SK-N-SH (cell line): Measurements from ENCODE around the gene FGGY. TPM values are rescaled to one million over a fixed set of nuclear protein-coding genes. Genes with fewer than 3 reads are reported as not detected.

Source experiments
- CTCF ChIA-PET: fragments of 300-600, 350-600 bp; formaldehyde crosslinking; extraction: SDS; loops from one replicate; lab custom pipeline; 2021; lab: Yijun Ruan, JAX
- POLR2A ChIA-PET: fragments of 350-600 bp; sonication (Branson Sonifier 250); formaldehyde crosslinking; extraction: SDS; loops from one replicate; lab custom pipeline; 2020; ENCODE audit warnings: antibody characterized with exemption, inconsistent platforms; lab: Yijun Ruan, JAX
- DNase-seq: peaks from one replicate; pipeline ENCODE4 v3.0.0; 2012
- H2AFZ ChIP-seq: fragments of 200-600 bp; sonication (generic); 2 replicates; pipeline ENCODE4 v1.8.1; 2016; ENCODE audit warnings: antibody characterized with exemption, mild to moderate bottlenecking, low read depth
- H3F3A ChIP-seq: fragments of 200-600 bp; sonication (generic); replicated peaks from 2 replicates; pipeline ENCODE3; 2016; ENCODE audit warnings: antibody characterized with exemption, mild to moderate bottlenecking; ENCODE audit not compliant: insufficient read depth
- H3K27ac ChIP-seq, 2 experiments: fragments of 200-500 bp in 1 of 2; fragments of 200-600 bp in 1 of 2; sonication (Bioruptor generic) in 1 of 2; sonication (generic), shearing (Covaris generic) in 1 of 2; 2 replicates each; pipeline versions ENCODE4 v1.5.1 to v1.6.1; 2014 to 2016; ENCODE audit warnings: low read depth in 2 of 2, inconsistent platforms in 1 of 2, low read length in 1 of 2, mild to moderate bottlenecking in 1 of 2, mixed read lengths in 1 of 2
- H3K27me3 ChIP-seq: fragments of 200-600 bp; sonication (generic), shearing (Covaris generic); 2 replicates; pipeline ENCODE4 v1.6.1; 2016; ENCODE audit warnings: mixed run types; ENCODE audit not compliant: insufficient read depth
- H3K36me3 ChIP-seq, 2 experiments: fragments of 200-500 bp in 1 of 2; fragments of 200-600 bp in 1 of 2; sonication (Bioruptor generic) in 1 of 2; sonication (generic) in 1 of 2; replicated peaks in 1 of 2; 2 replicates each; pipeline versions ENCODE3 to v1.5.1; 2014 to 2016; ENCODE audit warnings: low read length in 1 of 2, mild to moderate bottlenecking in 1 of 2; ENCODE audit not compliant: insufficient read depth in 2 of 2, control insufficient read depth in 1 of 2
- H3K4me1 ChIP-seq, 2 experiments: fragments of 200-500 bp in 1 of 2; fragments of 200-600 bp in 1 of 2; sonication (Bioruptor generic) in 1 of 2; sonication (generic), shearing (Covaris generic) in 1 of 2; 2 replicates each; pipeline versions ENCODE4 v1.5.1 to v1.6.1; 2014 to 2016; ENCODE audit warnings: low read depth in 1 of 2, low read length in 1 of 2, mixed run types in 1 of 2; ENCODE audit not compliant: insufficient read depth in 2 of 2, control insufficient read depth in 1 of 2
- H3K4me2 ChIP-seq: fragments of 200-600 bp; sonication (generic), shearing (Covaris generic); 2 replicates; pipeline ENCODE4 v1.6.1; 2017; ENCODE audit warnings: mixed run types
- H3K4me3 ChIP-seq, 2 experiments: fragments of 200-500 bp in 1 of 2; fragments of 200-600 bp in 1 of 2; sonication (Bioruptor generic) in 1 of 2; sonication (generic), shearing (Covaris generic) in 1 of 2; 2 replicates each; pipeline versions ENCODE4 v1.5.1 to v1.8.1; 2014 to 2016; ENCODE audit warnings: low read depth in 2 of 2, inconsistent platforms in 1 of 2, low read length in 1 of 2, mild to moderate bottlenecking in 1 of 2, mixed read lengths in 1 of 2, moderate library complexity in 1 of 2
- H3K79me2 ChIP-seq: fragments of 200-600 bp; sonication (generic); 2 replicates; pipeline ENCODE4 v1.8.1; 2017; ENCODE audit warnings: mild to moderate bottlenecking; ENCODE audit not compliant: insufficient read depth
- H3K9ac ChIP-seq: fragments of 200-600 bp; sonication (generic); 2 replicates; pipeline ENCODE4 v1.6.1; 2017; ENCODE audit warnings: mixed run types
- H3K9me2 ChIP-seq: fragments of 200-600 bp; sonication (generic); 2 replicates; pipeline ENCODE4 v1.6.1; 2017; ENCODE audit warnings: mixed run types
- H3K9me3 ChIP-seq: fragments of 200-600 bp; sonication (generic); 2 replicates; pipeline ENCODE4 v1.6.1; 2017; ENCODE audit warnings: mixed run types, mild to moderate bottlenecking, moderate library complexity
- H4K20me1 ChIP-seq: fragments of 200-600 bp; sonication (generic); 2 replicates; pipeline ENCODE4 v1.6.1; 2017; ENCODE audit warnings: mild to moderate bottlenecking, mixed run types; ENCODE audit not compliant: insufficient read depth
- FOSL2 ChIP-seq: IDR thresholded peaks from 2 replicates; pipeline ENCODE4 v1.4.0; 2012; ENCODE audit warnings: low read depth, mild to moderate bottlenecking, moderate library complexity, borderline replicate concordance
- FOXM1 ChIP-seq: IDR thresholded peaks from 2 replicates; pipeline ENCODE4 v1.4.0; 2012; ENCODE audit warnings: low read depth, mild to moderate bottlenecking
- JUND ChIP-seq: IDR thresholded peaks from 2 replicates; pipeline ENCODE4 v1.4.0; 2012
- NFIC ChIP-seq: IDR thresholded peaks from 2 replicates; pipeline ENCODE4 v1.4.0; 2012; ENCODE audit warnings: borderline replicate concordance
- RAD21 ChIP-seq: IDR thresholded peaks from 2 replicates; pipeline ENCODE4 v1.6.1; 2012; ENCODE audit warnings: mild to moderate bottlenecking, low read length
- REST ChIP-seq: IDR thresholded peaks from 2 replicates; pipeline ENCODE4 v1.6.1; 2012; ENCODE audit warnings: mild to moderate bottlenecking, low read depth, low read length, moderate library complexity
- RXRA ChIP-seq: IDR thresholded peaks from 2 replicates; pipeline ENCODE4 v1.4.0; 2012; ENCODE audit warnings: low read depth, mild to moderate bottlenecking, borderline replicate concordance
- TAF1 ChIP-seq: IDR thresholded peaks from 2 replicates; pipeline ENCODE4 v1.6.1; 2012; ENCODE audit warnings: low read depth, mild to moderate bottlenecking, low read length, moderate library complexity, borderline replicate concordance
- TEAD4 ChIP-seq: IDR thresholded peaks from 2 replicates; pipeline ENCODE4 v1.4.0; 2012; ENCODE audit warnings: mild to moderate bottlenecking, borderline replicate concordance; ENCODE audit not compliant: insufficient read depth
- WGBS: methylation state at CpG from one replicate; pipeline ENCODE4 v1.1.6; 2017; ENCODE audit warnings: low lambda C conversion rate; 5-methylcytosine and 5-hydroxymethylcytosine counted together
- polyA plus RNA-seq, 3 experiments: library from polyadenylated mRNA; depleted of rRNA; stranded (reverse); fragments of >200 nt; gene quantifications; 2 replicates each; pipeline ENCODE4 v1.2.3, GENCODE V29; 2012

FGGY gene
- polyA plus RNA-seq, 1 of the 3 experiments (the other 2 are of a cell fraction): 10.3 TPM

- no peaks in the 10 kb centered on the region for H3F3A ChIP-seq
- H3K4me2 ChIP-seq: no peak overlapping the region
- H3K4me3 ChIP-seq: no peak overlapping the region
- TF ChIP-seq FOXM1 (no peak), NFIC (no peak), JUND (no peak), RXRA (no peak), TAF1 (no peak)
- no peaks in the 10 kb centered on the region for H3K79me2 ChIP-seq
- ChIA-PET POLR2A (no interaction called here), CTCF (interaction anchor here (1.5 kb wide), 1 partner anchor 36 kb away, joined by 3 read pairs; no protein-coding TSS in a partner anchor)
- no peak overlapping the region for H3K27ac ChIP-seq
- H3K9ac ChIP-seq: no peak overlapping the region
- H3K4me1 ChIP-seq: peaks cover 0 to 4% of the 10 kb centered on the region in 2 experiments; a peak in 2 of 4 replicates
- H2AFZ ChIP-seq: no peak overlapping the region
- whole genome bisulfite sequencing: 93% methylated on average over 11 of the region's 11 CpGs
- H3K36me3 ChIP-seq: no peaks in the 10 kb centered on the region
- H3K9me2 ChIP-seq: no peaks in the 10 kb centered on the region
- H3K9me3 ChIP-seq: no peaks in the 10 kb centered on the region
- no peaks in the 10 kb centered on the region for H3K27me3 ChIP-seq
- DNase-seq: no peak
- no peaks in the 10 kb centered on the region for H4K20me1 ChIP-seq
These were observed 217.4 kb downstream of the FGGY start for GRCh38 chr1:59514061-59514909.

DNA sequence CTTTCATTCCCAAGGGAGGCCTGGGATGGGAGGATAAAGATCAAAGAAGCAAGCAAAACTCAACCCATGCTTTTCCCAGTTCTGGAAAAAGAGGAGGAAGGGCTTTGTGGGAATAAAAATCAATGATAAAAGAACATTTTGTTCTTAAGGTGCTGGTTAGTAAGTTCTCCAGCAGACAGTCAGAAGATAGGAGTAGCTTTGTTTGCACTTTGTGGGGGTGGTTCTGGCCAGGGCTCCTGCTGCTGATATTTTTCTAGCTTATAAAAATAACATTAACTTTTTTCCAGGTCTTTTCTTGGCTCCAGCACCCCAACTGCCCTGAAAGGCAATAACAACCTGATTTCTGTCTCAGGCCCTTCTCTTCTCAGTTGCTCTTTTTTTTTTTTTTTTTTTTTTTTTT is 220.0 kb downstream of the FGGY start:
- CTCF ChIA-PET: no interaction called here
- DNase-seq: no peak
- no peaks in the 10 kb centered on the region for H4K20me1 ChIP-seq

More for the DNA sequence above, 220.0 kb downstream of the FGGY start:
- no peak overlapping the region for H3K9ac ChIP-seq
- no peaks in the 10 kb centered on the region for H3K9me3 ChIP-seq
- no peaks in the 10 kb centered on the region for H3K27me3 ChIP-seq
- H3K4me3 ChIP-seq: no peak overlapping the region
- H3K9me2 ChIP-seq: no peaks in the 10 kb centered on the region
- H3K36me3 ChIP-seq: no peaks in the 10 kb centered on the region
- peaks cover 5 to 8% of the 10 kb centered on the region in 2 experiments; a peak in 2 of 4 replicates for H3K4me1 ChIP-seq
- H3F3A ChIP-seq: no peaks in the 10 kb centered on the region
- POLR2A ChIA-PET: no interaction called here
- H3K4me2 ChIP-seq: no peak overlapping the region
- no peak for TF ChIP-seq FOSL2
- TF ChIP-seq TEAD4: no peak
- no peak for TF ChIP-seq REST
- TF ChIP-seq JUND: no peak
- no peak for TF ChIP-seq RAD21
- no peak overlapping the region for H2AFZ ChIP-seq
- H3K79me2 ChIP-seq: no peaks in the 10 kb centered on the region
- no peak overlapping the region for H3K27ac ChIP-seq
